Hematopoietic multipotent progenitor cell treated with erythropoietin and hydrocortisone succinate and interleukin-3 and kit ligand, for 17 days (in vitro differentiated cells): Measurements from ENCODE around the gene CLK4.
A peak's percentile ranks its signal among the peaks of the same experiment; 100 is the strongest.

Experiments
- DNase-seq: peaks from one replicate; pipeline ENCODE4 v3.0.0-alpha.2; 2015; ENCODE audit warnings: low spot score

CLK4 gene

DNA sequence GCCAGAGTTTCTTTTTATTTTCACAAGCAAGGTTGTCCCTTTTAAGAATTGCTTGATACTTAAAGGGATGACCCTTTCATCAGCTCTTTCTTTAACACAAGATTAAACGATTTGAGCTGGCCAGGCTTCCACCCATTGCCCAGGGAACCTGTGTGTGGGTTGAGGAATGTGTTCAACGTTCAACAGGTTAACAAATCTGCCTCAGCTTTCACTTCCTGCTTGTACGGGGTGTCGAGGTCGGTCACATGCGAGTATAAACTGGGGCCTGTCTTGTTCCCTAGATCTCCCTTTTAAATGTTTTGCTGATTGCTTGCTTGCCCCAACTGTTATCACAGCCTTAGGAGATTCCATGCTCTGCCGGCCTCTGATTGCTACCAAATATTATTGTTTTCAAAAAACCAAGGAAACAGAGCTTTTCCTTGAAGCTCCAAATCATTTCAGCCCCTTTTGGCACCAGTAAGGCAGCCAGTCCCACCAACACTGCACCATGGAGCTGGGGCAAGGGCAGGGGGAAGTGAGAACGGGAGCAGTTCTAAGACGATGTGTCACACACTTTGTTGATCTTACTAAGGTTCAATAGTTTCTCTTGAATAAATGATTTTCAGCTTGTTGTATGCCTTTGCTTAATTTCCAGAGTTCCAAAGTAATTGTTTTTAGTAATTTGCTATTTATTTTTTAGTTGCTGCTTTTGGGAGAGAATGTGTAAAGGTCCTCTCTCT, 10.7 kb upstream of the CLK4 start:
- no peak for DNase-seq

DNA sequence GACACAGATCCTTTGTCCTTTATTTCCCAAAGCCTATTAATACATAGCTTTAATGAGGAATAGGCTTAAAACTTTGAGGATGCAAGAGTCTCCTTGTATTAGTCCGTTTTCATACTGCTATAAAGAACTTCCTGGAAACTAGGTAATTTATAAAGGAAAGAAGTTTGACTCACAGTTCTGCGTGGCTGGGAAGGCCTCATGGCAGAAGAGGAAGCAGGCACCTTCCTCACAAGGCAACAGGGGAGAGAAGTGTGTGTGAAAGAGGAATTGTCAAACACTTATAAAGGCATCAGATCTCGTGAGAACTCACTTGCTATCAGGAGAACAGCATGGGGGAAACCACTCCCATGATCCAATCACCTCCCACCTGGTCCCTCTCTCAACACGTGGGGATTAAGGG, 5.4 kb upstream of the CLK4 start:
- DNase-seq = no peak

DNA sequence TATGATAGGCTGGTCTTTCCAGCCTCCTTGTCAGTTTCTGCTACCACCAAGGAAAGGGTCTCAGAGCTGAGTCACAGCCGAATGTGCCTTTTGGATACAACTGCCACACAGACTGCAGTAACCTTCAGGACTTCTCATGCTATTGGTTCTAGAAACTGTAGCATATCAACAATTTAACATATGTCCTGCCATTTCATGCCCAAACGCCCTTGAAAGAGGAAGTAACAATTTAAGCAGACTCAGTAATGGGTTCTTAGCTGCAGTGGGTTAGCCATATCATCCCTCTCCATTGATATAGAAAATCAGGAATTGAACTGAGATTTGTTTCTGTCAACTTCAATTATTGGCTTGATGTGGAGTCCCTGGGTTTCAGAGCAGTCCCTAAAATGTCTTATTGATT, 4.1 kb upstream of the CLK4 start:
- DNase-seq = no peak

DNA sequence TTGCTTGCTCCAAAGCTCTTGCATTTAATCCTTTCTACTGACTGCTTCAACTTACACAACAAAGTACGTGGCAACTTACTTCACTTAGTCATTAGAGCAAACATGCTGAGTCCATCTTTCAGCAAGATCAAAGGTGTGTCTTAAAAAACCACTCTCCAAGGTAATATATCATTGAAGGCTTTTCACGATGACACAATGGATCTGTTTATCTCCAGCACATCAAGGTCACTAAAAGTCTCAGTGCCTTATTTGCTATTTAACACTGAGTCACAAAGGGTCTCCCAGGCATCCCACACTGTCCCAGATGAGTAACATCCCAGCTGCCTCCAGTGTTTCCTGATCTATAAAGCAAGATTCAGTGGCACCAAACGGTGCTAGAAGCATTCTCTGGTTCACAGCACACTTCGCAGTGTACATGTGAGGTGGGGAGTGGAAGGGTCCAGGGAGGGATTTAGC, 3.7 kb upstream of the CLK4 start:
- DNase-seq = no peak

DNA sequence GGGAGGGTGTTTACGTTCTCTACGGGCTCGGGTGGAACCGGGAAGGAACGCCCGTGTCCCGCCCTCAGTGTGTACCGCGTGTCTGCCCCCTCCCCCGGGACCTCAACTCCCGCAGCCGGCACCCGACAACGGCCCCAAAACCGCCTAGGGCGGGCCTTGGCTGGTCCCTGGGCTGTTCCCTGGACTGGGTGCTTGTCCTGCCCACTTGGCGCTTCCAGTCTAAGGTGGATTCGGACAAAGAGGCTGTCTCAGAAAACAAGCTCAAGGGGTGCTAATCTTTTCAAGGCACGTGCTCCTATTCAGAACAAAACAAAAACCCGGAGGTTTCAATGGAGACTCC, 379 bp upstream of the CLK4 start:
- DNase-seq = no peak

DNA sequence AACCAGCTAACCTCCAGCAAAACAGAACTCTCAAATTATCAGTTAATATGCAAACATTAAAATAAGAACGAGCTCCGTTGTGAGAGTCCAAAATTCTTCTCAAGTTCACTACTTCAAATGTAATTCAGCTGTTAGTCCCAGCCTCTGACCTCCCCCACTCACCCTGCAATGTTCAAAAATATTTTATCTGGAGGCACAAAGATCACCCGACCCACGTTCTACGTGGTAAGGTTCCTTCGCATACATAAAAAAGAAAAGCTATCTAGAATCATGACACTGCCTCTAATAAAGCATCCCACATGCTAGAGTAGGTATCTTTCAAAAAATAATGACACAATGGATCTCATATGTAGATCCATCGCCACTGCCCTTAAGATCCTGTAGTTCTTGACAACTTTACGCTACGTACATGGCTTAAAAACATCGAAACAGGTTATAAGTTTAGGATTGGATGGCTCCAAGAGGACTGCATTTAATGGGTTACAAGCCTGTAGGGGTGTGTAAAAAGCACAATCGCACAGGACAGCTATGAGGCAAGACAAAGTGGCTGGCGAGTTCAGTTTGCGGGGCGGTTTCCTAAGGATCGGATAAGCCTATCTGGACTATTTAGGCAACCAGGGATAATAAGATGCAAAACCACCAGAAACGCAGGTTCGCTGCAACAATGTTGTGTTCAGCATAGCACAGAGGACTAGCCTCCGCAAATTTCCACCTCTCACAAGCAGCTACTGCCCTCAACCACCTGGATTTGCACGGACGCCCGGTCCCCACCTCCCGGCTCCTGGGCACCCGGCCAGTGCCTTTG, 969 bp downstream of the CLK4 start:
- DNase-seq = no peak

DNA sequence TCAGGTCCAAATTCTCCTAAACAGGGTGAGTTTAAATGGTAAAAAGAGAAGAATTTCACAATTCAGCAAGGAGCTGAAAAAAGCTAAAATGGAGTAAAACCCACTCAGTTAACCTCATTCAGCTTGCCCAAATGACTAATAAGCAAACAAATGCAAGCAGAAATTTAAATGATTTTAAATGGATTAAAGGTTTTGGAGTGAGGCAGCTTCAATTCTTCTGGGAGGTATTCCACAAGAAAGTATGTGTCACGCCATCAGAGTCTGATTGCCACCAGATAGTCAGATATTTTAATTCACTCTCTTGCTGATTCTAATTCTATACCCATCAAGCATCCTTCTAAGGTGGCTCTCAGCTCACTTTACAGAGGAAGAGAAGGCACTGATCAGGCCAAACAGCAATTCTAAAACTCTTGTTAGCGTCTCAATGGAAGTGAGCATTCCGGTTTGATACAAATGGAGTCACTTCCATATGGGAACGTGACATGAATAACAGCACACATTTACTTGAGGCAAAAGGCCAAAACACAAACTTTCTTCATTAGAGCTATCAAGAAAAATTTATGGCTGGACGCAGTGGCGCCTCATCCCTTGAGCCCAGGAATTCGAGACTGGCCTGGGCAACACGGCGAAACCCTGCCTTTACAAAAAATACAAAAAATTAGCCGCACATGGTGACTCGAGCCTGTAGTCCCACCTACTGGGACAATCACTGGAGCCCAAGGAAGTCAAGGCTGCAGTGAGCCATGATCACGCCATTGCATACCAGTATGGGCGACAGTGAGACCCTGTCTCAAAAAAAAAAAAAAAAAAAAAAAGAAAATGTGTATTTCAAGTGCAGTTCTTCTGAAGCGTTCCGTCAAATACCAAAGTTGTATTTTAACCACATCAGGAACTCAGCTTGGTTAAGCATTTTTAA, 2.0 kb downstream of the CLK4 start:
- DNase-seq = peak; percentile 42

DNA sequence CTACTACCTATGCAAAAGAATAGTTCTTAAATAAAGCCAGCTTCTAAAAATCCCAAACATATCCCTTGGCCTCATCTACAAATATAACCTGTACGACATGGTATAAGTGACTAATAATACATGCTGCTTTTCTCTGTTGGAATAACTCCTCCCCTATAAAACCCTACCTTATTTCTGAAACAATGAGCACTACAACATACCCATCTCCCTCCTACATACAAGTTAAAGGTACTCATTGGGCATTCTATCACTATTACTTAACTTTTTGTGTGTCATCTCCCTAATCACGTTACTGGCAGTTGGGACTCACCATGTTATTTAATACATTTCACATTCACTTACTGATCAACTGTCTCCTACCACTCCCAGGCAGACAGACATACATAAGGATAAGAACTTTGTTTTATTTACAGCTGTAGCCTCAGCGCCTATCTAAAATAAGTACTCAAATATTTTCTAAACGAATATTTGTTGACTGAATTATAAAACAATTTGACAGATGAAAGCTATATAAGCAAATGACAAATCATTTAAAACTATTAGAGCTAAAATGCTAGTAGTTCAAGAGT, 4.1 kb downstream of the CLK4 start:
- DNase-seq = no peak

DNA sequence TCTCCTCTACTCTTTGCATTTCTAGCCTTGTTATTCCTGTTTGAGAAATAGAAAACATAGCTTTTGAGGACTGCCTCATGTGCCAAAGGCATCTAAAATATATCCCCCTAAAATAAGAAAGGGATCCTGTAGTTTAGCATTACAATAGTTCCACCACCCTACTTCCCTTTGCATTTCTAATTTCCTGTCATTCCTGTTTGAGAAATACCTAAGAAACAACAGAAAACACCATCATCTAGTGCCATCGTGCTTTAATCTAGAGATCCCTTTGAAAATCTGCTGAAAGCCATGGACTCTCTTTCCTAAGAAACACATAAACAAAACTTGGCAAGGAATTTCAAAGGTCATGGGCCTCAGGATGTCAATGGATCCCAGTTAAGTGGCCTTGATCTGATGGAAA, 7.5 kb downstream of the CLK4 start:
- no peak for DNase-seq

DNA sequence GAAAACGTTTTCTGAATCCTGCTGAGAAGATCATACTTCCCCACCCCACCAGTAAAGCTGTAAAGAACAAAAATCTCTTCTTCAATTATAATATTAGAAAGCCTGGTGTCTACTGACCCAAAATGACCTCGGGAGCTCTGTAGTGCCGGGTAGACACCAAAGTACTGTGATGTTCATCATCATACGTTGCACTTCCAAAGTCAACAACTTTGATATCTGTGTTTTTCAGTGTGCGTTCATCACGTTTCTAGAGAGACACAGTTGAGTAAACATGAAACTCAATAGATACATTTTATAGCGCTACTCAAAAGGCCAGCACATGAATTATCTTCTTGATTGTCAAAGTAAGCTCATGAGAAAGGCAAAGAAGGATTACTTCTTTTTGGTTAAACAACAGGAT, 14.6 kb downstream of the CLK4 start:
- DNase-seq = no peak

DNA sequence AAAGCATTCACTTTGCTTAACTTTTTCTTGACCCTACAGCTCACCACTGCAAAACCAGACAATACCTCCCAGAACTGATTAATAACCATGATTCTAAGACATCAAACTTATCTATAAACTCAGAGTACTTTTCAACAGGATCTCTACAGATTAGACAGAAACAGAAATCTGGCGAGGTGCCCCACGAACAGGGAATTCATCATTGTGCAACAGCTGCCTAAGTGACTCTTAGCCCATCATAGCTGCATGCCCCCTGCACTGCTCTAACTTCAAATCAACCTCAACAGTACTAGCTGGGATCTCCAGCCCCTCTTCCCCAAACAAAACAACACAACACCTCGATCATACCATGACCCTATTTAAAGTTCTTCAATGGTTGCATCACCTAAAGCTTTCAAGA, 20.6 kb downstream of the CLK4 start:
- no peak for DNase-seq

DNA sequence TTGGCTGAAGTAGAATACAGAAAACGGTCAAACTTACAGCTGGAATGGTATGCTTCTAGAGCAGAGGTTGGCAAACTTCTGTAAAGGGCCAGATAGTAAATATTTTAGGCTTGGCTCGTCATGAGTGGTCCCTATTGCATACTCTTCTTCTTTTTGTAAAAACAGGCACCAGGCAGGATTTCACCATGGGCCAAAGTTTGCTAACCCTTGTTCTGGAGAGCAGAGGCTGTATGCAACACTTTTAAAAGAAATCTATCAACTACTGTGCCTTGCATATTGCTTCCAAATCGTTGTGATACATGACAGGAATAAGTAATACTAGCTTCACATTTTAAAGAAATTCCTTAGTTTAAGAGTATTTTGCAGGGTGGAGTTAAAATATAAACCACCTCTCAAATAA, 21.1 kb downstream of the CLK4 start:
- no peak for DNase-seq

DNA sequence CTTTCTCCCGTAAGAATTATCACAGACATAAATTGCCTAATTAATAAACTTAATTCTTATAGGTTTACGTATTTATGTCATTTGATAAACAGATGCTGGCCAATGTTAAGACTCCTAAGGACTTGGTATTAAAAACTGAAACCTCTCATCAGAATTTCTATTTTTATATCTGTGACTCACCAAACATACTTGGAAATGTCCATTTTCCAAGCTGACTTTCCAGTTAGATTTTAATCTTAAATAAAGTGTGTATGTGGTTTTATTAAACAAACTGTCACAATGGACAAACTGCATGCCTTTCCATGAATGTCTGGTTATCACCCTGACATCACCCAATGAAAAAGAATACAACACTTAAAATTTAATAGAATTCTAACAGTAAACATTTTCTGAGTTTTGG, 24.1 kb downstream of the CLK4 start:
- no peak for DNase-seq

DNA sequence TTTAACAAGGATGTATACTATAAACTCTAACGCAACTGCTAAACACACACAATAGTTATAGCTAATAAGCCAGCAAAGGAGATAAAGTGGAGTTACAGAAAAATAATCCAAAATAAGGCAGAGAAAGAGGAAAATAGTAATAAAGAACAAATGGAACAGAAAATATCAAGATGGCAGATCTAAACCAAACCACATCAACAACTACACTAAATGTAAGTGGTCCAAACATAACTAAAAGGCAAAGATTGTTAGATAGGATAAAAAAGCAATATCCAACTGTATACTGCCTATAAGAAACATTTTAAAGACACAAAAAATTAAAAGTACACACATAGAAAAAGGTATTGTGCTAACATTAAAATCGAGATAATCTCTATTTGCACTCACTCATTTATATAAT, 31.1 kb downstream of the CLK4 start:
- no peak for DNase-seq

DNA sequence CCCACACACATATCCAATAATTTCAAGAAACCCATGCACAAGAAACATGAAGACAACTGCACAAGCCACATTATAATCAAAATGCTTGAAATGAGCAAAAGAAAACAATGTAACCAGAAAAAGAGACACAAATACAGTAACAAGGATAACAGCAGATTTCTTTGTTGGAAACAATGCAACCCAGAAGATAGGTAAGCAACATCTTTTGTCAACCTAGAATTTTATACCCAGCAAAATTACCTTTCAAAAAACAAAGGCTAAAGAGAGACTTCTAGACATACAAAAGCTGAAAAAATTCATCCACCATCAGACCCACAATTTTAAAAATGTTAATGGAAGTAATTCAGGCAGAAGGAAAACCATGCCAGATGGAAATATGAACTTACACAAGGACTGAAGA, 31.7 kb downstream of the CLK4 start:
- DNase-seq = no peak

DNA sequence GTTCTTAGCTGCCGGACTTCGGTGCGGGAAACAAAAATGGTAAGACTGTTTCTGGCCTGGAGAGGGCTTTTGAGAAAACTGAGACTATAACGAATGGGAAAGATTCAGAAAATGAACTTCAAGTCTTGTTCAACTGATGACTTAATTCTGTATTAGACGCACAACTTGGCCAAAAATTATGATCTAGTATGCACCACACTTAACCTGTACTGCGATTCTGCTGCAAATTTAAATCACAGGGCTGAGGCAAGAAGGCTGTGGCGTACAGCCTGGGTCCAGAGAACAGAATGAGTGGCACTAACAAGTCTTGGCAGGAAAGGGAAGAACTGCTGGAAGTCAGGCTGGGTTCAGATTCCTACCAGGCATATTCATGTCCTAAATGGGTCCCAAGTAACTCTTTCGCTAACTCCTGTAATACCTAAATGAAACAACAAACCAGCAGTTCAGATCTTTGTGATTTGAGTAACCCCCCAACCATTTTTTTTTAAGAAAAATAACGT, 35.9 kb downstream of the CLK4 start:
- DNase-seq = no peak

DNA sequence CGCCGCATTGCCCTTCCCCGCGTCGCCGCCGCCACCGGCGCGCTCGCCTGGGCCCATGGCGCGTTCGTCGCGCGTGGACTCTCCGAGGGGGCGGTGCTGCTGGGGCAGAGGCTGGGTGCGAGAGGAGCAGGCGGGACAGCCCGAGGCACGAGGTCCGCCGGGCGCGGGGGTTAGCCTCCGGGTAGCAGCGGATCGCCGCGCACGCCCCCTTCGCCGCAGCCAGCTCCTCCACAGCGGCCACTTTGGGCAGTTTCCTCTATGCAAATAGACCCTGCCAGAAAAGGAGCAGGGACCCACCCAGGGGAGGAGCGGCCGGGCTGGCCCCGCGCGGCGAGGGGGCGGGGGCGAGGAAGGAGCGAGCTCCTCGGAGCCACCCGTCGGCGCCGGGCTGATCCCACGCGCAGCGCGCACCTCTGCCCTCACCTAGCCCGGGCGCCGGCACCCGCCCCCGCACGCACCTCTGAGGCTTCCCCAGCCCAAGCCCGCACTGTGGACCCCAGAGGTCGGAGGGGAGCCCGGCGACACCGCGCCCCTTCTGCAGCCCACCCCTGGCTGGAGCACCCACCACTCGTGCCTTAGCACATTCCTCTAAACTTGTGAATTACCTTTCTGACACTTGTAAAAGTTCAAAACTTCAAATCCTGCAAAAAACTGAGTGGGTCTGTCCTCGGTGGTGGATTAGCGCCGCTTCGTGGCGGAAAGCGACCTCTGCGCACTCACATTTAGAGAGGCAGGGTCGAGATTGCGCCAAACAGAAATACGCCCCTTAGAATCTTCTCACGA, 36.5 kb downstream of the CLK4 start, which contains the start of gene COL23A1:
TSS of gene COL23A1 (minus strand) at position 253 of the 783 bp plus-strand sequence.
- DNase-seq = no peak

DNA sequence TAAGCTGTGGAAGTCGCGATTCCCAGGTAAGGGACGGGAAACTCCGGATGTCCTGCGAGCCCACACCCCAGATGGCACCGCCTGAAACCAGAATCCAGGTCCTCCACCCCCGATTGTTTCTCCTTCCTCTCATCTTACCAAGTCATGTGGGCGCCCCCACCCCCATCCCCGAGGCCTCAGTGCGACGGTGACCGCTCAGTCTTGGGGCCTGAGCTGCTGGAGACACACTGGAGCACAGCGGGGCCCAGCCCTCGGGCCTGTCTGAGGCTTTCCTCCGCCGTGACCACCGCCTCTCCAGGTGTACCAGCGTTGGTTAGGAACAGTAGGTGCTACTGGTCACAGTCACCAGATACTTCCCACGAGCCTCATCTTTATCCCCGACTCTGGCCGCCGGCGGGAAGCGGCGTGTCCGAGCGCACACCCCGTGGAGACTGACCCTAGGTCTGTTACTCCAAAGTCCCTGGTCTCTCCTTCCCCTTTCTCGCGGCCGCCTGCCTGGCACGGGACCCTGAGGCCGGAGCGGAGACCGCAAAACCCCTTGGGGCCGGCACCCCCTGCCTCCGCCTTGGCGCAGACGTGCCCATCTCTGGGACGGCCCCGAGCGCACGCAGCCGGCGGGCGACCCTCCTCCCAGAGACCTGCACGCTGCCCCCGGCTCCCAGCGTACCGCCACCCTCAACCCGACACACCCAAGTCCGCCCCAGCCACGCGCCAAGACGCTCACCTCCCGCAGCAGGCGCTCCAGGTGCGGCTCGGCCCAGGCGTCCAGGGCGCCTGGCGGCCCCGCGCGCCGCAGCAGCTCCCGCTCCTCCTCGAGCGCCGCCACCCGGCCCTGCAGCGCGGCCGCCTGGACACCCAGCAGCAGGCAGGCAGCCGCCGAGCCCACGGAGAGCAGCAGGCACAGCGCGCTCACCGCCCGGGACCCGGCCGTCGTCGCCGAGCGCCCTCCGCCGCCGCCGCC, 37.4 kb downstream of the CLK4 start:
- no peak for DNase-seq

DNA sequence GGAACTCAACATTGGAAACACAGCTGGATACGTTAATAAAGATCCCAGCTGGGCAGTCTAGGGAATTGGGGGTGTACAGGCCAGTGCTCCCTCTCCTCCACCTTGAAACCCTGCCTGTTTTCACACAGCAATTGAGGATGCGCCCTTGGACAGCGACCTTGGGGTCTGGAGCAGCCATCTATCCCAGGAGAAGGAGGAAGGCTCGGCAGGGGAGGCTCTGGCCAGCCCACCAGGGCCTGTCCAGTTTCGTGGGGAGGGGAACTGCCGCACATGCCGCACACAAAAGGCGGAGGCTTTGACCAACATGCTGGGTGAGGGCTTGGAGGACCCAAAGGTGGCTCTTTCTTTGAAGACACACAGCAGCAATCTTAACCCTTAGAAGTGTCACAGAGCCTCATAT, 38.1 kb downstream of the CLK4 start:
- DNase-seq = no peak
